HPDE6-E6E7 (cell line): ENCODE data around the gene STIL.

Experiments
- DNase-seq: peaks from one replicate; pipeline ENCODE4 v3.0.0; 2011; ENCODE audit warnings: missing footprints; ENCODE audit errors: extremely low spot score

STIL gene

DNA sequence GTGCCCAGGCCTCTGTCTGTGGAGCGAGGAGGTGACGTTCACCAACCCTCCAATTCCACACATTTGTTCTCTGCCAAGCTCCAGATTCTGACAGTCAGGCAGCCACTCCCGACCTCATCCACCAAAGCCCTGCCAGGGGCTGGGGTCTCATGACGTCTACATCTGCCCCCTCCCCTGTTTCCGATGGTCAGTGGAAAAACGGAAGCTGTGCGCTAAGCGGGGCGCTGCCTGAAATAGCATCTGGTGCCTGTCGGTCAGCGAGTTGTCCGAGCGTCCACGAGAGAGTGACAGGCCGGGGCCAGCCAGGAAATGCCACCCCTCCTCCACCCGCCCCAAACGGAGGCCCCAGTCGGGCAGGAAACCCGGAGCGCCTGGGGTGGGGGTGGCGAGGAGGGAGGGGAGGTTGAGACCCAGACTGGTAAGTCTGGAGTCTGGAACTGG, 78.7 kb downstream of the STIL start:
- no peak for DNase-seq

DNA sequence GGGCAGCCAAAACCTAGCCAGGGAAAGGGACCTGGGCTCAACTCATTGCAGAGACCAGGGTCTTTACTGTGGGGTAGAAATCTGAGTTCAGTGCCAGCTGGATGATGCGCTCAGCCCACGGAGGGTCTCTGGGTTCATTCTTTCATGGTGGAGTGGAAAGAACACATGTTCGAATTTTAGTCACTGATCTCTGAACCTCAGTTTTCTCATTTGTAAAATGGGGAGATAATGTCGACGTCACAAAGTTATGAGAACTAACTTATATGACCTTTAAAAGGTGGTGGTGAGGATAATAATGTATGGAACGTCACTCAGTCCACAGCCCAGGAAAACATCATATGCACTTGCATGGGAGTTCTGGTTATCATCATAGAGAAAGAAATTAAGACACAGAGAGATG, 80.8 kb downstream of the STIL start:
- no peak for DNase-seq

DNA sequence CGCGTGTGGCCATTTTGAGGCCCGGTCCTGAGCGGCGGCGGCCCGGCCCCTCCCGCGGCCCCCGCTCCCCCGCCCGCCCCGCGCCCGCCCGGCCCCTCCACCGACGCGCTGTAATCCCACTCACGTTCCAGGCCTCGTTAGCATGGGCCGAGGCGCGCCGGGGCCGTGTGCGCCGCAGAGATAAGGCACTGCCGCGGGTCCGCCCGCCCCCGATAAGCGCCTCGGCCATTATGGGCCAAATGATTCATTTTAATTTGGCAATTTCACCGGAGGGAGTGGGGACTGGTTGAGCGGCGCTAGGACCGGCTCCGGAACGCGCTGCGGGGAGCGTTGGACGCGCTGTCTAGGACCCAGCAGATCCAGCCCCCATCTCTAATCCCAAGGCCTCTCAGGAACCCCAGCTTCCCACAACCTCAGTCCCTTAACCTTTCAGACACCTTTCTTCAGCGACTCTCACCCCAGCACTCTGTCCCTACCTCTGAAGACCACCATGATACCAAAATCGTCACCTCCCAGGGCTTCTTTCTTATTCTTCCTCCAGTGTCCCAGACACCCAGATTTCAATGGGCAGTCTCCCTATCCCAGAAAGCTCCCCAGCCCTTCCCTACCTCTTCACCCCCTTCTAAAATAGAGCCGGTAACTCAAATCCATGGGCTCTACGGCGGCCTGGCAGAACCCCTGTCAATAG, 81.6 kb downstream of the STIL start, which contains the start of gene TAL1:
TSS of gene TAL1 (minus strand) at position 39 of the 688 bp plus-strand sequence. CDS start 6,337 bp downstream, outside the sequence.
- no peak for DNase-seq

DNA sequence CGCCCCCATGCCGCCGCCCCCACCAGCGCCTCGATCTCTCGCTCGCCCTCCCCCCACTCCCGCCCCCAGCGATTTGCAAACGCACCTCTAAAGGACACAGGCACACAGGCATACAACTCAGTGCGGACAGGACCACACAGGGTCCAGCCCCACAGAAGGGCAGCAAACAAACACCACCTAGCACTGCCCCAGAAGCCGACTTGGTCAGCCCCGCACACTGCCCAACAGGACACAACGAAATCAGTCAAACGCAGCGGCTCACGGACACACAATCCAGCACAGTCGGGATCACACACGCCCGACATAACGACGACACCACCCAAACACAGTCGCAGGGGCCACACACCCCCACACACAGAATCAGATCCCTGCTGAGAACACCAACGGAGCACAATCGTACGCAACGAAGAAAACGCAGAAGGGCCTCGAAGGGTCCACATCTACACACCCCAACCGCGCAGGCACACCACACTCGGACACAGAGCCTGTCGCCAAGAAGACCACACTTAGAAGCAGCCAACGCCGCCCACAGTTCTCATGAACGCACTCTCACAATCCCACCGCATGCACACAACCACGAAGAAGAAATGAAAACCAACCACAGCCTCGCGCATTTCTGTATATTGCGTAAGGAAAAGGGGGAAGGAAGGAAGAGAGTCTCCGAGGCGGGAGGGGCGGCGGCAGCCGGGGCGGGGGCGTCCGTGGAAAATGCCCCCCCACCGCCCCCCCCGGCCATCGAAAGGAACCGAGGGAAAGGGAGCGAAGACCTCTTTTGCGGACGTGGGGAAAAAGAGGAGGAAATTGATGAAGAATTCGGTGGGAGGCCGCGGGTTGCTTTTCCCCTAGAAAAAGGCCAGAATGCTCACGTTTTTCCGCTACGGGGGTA, 82.4 kb downstream of the STIL start:
- DNase-seq: no peak

DNA sequence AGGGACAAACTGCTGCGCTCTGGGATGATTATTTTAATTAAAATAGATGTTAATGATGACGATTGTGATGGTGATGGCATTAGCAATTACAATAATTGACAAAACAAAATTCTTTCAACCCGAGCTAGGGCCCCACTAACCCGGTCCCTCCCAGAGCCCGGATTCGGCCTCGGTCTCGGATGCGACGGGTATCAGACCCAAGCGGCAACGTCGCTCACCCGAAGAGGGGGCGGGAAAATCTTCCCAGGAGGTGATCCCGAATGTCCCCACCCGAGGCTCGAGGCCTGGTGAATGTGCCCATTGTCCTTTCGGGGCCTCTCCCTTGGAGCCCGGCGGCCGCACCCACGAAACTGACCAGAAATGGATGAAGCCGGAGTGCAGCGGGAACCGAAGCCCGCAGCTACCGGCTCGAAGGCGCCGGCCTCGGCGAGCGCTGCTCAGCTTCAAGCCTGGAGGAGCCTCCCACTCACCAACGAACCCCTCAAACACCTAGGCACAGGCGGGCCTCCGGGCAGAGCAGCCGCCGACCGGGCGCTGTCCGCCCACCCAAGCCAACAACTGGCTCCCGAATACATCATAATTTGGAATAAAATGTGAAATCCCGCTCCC, 83.2 kb downstream of the STIL start:
- no peak for DNase-seq

DNA sequence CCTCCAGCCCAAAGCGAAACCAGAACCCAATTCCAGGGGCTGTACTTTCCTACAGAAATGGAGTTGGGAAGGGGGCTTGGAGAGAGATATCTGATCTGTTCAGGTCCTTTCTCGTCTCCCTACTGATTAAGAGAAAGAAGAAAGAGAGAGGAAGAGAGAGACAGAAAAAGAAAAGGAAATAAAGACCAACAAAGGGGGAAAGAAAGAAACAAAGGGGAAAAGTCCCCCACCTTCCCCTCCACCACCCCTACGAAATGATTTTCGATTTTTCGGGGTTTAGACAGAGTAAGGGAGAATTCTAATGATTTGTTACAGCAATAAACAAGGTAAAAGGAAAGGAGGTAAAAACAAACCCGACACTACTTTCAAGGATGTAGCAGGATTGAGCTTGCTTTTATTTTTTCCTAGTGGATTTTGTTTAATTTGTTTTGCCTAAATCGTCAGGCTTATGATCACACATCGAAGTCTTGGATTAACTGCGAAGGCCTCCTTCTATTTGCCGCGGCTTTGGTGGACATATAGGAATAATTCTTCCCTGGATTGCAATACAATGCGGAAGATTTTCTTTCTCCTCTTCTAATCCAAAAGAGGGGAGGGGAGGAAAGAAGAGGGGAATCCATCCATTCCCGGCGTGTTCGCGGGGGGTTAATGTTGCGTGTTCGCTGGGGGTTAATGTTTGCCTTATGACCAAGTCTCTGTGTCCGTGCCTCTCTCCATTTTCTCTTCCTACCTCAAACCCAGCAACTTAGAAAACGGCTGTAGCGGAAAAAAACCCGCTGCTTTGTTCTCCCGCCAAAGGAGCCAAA, 83.9 kb downstream of the STIL start:
- no peak for DNase-seq

DNA sequence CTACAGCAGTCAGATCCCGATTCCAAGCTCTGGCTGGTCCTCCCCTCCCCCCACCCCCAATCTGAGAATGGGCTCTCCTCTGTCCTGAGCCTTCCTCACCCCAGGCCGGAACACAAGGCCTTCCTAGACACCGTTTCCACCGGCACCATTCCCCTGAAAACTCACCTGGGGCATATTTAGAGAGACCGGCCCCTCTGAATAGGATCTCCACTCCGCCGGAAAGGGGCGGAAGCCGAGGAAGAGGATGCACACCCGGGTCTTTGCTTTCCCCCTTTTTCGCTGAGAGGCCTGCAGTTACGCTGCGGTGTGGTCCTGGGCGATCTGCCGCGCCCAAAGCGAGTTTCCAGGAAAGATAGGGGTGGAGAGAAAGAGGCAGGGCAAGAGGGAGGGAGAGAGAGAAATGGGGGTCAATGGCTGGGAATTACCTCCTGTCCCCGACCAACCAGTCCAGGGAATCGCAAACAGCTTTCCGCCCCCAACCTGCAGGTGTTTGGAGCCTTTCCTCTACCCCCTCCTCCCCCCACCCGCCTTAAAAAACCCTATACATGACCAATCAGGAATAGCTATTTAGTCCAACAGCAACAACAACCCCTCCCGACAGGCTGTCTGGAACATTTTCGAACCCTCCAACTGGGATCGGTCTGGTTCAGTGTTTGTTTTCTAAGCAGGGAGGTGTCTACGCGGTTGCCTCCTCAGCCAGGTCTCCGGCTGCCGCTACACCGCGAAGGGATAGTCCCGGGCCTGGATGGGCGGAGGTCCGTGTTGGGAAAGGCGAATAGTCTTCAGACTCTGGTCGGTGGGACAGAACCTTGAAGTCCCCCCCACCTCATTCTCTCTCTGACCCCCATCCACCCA, 84.7 kb downstream of the STIL start:
- DNase-seq: no peak

DNA sequence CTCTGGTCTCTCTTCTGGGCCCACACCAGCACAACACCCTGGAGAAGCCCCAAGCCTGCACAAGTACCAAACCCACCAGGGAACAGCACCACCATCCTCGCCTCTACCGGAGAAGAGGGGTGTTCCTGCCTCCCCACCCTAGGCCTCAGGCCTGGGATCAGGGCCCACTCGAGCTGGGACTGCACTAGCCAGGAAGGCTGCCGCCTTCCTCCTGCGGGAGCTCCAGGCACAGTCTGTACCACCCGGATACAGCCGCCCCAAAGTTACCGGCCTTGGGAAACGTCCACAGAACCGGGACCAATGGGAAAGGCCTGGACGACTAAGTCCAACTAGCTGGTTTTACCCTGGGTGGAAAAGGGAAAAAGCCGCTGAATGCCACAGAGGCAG, 85.3 kb downstream of the STIL start:
- no peak for DNase-seq

DNA sequence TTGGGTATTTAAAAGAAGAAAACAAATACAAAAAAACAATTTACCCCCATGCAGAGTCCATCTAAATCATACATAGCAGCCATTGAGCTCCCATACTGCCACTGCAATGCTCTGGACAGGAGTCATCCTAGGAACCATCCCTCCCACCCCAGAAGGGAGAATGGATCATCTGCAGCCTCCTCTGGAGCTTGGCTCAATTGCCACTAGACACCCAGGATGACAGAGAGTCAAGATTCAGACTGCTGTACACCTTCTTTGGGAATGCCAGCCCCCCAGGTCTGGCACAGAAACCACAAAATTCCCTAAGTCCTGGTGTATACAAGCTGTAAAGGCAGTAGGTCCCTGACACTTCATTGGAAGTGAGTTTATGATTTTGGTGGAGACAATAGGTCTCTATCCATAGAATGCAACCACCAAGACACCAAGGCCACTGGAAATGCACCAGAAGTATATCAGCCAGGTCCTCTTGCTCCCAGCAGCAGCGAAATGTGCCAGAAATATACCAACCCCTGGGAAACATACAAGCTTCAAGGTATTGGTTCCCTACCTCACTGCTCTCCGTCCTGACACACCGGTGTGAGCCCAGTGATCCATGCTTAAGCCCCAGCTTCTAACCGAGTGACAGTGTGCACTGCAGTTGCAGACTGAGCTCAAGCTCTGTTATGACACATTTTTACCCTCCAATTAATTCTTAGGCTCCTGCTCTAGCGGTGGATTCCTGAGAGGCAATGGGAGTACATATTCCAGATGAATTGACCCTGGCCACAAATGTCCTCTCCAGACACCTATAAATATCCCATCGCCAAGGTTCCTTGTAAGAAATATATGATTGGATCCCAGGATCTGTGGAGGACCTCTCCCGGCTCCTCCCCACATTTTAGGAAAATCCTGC, 86.4 kb downstream of the STIL start:
- no peak for DNase-seq

DNA sequence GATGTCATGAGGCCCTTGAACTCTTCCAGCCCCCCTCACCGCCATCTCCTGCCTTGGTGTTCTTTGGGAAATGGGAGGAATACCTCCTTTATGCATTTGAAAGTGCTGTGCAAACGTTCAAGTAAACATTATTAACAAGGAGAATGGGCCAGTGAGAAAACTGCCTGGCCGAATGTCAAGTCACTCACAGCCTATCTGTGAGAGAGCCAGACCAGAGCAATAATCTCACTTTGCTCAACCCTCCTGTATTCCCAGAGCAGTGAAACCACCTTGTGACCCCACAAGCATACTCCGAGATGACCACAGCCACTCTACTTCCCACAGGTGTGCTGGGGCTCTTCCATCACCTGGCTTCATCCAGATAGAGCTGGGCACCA, 87.1 kb downstream of the STIL start:
- DNase-seq: no peak

DNA sequence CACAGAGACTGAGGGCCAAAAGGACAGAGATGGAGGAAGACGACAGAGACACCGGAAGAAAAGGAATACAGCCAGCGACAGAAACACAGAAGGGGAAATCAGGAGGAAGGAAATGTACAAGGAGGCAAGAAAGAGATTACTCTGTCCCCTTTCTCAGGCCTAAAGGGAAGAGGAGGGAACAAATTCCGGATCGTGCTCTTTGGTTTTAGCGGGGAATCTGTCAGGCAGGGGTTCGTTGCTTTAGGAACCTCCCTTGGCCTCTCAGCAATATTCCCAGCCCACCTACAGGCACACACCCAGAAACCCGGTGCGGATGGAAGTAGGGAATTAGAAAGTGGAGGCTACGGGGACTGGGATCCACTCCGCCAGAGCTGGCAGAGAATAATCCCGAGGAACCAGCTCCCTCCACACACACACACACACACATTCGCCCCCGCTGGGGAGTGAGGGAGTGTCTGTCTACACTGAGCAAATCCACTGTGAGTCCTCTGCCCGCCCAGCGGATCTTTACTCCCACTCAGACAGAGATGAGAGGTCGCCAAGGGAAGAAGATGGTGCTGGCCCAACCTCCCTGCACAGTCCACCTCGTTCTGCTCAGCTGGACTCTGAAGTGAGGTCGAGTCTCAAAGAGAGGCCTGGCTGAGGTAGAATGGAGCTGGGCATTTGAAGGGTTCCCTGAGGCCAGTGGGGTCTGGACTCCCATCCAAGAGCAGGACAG, 87.7 kb downstream of the STIL start:
- no peak for DNase-seq

DNA sequence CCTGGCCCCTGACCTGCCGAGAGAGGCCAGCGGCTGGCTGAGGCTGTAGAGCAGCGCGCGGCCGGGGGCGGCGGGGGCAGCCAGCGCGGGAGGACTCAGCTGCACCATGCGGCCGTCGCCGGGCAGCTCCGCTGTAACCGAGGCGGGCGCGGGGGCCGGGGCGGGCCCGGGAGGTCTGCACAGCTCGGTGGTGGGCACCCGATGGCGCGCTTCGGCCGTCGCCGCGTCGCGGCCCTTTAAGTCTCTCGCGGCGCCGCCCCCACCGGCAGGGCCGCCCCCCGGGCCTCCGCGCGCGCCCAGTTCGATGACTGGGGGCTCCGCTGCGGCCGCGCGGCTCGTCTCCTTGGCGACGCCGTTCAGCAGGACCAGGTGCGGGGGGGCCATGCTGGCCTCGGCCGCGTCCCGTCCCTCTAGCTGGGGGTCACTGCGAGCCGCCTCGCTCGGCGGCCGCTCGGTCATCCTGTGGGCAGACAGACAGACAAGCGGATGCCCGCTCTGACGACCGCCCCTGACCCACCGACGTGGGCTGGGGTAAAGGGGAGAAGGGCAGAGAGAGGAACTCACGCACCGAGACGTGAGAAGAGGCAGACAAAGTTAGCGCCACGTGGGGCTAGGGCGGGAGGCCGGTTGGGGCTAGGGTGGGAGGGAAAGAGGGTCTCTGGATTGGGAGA, 88.4 kb downstream of the STIL start:
- no peak for DNase-seq

DNA sequence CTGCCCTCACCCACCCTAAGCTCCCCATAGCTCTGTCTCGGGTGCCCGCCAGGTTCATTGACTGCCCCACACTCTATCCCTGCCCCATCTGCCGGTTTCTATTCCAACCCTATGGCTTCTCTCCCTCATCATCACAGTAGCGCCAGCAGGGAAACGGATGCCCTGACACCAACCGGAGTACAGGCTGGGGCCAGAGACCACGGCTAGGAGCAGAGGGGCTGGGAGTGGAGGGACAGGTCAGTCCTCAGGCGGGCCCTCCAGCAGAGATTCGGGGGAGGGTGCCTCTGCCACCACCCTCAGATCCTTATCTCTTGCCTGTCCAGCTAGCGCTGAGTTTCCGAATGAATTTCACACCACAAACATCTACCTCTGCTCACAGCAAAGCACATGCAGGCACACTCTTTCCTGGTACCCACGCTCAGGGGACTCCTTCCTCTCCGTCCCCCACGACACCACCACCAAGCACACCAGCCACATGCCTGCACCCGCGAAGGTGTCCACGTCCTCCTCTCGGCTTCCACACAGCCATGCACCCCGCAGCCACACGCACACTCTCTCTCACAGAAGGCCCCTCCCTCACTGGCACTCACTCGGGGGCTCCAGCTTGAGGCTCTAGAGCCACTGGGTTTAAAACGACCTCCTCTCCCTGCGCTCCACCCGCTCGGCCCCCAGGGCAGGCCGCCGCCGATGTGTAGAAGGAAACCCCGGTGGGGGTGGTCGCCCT, 89.1 kb downstream of the STIL start:
- no peak for DNase-seq

DNA sequence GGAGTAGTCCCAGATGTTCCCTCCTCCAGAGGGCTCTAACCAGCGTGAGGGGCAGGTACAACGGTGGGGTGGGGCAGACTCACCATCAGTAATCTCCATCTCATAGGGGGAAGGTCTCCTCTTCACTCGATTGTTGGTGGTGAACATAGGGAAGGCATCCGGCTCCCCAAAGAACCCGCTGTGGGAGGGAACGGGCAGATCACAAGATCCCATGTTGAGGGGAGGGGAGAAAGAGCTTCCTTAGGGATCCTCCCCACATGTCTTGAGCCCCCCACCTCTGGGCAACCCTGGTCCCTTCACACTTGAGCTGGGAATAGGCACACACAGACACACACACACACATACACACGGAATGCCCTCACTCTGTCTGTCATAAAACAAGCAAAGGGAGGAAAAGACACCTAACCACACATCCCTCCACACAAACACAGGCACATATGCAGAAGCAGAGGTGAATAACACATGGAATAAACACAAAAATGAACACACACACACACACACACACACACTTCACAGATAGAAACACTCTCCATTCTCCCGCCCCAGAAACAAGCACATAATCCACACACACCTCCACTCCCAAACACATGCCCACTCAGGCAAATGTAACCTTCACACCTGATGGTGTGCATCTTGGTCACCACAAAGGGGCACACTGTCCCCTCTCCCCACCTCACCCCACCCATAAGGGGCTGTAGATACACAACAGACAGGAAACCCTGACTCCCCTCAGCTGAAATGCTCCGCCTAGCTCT, 89.8 kb downstream of the STIL start:
- no peak for DNase-seq

DNA sequence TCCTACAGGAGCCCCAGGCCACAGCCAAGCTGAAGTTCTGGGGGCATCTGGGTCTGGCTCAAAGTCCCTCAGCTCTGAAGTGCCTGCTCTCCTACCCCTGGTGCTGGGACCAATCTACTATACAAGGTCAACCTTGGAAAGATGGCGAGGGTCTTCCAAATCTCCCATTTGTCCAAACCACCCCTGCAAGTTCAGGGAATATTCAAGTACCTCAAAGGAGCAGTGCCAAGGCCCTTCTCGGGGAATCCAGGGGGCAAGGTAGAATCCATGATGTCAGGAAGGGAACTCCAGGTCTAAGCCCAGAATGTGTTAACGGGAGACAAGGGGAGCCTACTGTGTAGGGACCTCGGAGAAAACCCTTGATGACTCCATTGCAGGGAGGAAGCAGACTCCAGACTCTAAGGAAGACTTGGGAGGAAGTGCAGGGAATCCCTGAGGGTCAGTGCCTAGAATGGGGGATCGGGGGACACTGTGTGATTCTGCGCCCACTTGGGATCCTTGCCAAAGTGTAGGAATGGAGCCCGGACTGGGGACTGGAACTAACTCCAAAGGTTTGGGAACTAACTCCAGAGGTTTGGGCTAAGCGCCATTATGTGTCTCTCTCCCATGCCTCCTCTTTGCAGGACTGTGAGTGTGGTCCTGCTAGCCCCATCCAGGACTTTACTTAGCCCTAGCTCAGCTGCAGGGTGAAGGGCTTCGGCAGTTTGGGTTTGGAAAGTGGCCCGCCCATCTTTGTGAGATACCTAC, 90.6 kb downstream of the STIL start:
- DNase-seq: no peak

DNA sequence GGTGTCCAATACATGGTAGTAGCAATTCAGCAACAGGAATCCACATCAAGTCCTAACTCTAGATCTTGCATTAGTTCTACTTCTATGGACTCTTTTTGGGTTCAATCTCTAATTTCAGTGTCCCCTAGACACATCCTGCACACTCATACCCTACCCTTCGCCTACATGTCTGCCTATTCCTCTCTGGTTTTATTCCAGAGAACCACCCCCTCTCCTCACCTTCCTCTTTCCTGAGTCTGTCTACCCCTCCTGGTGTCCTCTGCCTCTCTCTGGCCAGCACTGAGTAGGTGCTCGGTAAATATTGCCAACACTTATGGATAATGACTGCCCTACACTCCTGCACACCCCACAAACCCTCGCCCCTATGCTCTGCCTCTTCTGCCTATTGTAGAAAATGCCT, 91.5 kb downstream of the STIL start:
- no peak for DNase-seq
